DMS53 treated with DMSO at 0.1 percent for 48 hours (cell line): Measurements from ENCODE around the gene MYH7.
A peak's percentile ranks its signal among the peaks of the same experiment; 100 is the strongest.
"Not testable (repeated sequence)": the region's sequence is repeated elsewhere in the genome, so short reads cannot be mapped to it uniquely, and the experiment has no call there.

Experiments
- DNase-seq: peaks from one replicate; lab custom pipeline; 2025; ENCODE audit not compliant: unreplicated experiment; lab: John Stamatoyannopoulos, UW

Gene MYH7

DNA sequence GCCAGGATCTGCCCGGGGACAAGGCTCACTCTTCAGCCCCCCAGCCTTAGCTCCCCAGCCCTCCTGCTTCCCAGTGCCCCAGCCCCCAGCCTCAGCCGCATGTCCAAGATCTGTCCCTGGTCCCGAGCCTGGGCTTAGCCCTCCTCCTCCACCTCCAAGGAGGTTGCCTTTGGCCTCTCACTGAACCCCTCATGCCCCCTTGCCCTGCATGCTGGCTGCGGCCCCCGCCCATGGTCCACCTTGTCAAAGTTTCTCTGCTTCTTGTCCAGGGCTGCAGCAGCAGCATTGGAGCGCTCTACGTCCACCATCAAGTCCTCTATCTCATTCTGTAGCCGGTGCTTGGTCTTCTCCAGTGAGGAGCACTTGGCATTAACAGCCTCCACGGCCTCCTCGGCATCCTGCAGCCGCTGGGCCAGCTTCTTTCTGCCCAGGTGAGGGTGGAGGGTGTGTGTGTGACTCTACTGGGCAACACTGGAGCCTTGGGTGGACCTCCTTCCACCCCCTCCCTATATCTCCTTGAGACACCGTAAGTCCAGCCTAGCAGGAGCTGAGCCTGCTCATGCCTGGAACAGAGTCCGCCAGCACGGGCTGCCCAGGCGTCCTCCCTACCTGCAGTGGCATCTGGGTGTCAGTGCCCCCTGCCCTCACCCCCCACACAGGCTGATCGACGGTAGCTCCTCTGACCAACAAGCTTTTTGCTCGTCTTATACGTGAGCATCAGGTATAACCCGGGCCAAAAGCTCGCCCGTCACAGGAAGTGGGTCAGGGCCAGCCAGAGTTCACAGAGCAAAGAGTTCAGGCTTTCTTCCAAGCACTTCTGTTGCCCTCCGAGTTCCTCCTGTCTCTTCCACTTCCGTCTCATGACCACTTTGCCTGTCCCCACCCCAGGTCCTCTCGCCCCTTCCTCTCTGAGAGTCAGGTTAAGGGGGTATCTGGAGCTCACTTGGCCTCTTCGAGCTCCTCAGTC is 47.3 kb downstream of the MYH7 start:
- no peak for DNase-seq

DNA sequence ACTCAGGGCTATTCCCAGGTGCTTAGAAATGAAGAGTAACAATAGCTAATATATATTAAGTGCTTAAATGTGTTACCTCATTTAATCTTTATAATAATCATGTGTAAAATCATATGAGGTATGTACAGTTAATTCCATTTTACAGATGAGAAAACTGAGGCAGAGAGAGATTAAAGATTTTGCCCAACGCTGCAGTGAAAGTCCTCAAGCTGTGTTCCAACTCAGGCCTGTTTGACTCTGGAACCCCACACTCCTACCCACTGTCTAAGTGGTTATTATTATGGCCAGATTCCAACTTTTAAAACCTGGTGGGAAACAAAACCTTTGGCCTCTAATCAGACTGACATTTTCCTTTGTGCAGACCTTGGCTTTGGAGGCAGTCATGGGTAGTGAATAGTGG is 48.5 kb downstream of the MYH7 start:
- DNase-seq: no peak

DNA sequence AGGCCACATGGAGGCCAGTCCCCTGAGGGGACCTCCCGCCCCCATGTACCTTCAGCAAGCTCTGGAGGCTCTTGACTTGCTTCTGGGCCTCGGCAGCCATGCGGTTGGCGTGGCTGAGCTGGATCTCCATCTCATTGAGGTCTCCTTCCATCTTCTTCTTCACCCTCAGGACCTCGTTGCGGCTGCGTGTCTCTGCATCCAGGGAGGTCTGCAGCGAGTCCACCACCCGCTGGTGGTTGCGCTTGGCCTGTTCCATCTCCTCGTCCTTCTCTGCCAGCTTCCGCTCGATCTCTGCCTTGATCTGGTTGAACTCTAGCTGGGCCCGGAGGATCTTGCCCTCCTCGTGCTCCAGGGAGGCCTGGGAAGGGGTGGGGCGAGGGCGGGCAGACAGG is 49.2 kb downstream of the MYH7 start:
- DNase-seq: not testable (repeated sequence)

DNA sequence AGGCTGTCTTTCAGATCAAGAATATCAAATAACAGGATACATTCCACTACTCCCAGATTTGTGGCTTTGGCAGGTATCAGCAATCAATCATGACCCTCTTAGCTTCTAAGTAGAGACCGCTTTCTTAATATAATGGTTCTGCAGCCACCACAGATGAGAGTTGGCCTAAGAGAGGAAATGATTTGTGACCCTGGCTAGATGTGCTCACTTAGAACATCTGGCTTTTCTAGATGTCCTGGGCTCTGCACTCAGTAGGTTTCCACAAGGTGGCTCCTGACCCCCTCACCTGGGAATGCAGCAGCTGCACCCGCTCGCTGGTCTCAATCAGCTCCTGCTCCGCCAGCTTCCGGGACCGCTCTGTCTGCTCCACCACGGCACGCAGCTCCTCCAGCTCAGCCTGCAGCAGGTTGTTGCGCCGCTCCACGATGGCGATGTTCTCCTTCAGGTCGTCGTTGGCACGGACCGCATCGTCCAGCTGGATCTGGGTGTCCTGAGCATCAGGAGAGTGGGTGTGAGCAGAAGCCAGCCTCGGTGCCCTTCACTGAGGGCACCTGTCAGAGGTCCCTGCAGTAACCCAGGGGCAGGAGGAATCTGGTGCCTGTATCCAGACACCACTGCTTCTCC is 49.7 kb downstream of the MYH7 start:
- no peak for DNase-seq

DNA sequence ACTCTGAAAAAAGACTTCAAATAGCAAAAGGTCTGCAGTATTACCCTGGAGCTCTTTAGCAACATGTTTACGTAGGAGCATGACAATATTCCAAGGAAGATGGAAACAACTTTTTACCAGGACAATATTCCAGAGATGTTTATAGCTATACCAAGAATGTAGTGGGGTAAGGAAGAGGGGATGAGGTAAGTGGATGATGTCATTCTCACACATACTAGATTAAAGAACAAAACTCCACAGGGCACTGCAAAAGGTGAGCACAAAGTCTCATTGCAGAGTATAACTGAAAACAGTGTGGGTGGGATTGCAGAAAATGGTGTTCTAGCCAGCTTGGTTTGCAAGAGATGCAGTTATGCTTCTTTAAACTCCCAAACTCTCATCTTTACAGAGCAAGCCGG is 50.2 kb downstream of the MYH7 start:
- DNase-seq: no peak

DNA sequence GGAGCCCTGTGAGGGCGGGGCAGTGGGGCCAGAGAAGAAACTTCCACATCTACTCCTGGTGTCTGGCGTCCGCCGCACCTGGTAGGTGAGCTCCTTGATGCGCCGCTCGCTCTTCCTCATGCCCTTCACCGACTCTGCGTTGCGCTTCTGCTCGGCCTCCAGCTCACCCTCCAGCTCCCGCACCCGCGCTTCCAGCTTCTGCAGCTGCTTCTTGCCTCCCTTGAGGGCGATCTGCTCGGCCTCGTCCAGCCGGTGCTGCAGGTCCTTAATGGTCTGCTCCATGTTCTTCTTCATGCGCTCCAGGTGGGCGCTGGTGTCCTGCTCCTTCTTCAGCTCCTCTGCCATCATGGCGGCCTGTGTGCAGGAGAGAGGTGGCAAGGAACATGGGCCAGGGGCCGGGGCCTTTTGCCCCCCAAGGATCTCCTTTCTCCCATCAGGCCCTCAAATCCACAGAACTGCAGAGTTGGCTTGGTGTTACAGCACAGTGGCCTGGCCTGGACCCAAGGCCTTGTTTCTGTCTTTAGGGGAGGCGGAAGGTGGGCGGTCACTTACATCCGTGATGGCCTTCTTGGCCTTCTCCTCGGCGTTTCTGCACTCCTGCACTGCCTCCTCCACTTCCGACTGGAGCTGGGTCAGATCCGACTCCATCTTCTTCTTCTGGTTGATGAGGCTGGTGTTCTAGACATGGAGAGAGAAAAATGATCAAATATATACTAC is 50.9 kb downstream of the MYH7 start:
- no peak for DNase-seq

DNA sequence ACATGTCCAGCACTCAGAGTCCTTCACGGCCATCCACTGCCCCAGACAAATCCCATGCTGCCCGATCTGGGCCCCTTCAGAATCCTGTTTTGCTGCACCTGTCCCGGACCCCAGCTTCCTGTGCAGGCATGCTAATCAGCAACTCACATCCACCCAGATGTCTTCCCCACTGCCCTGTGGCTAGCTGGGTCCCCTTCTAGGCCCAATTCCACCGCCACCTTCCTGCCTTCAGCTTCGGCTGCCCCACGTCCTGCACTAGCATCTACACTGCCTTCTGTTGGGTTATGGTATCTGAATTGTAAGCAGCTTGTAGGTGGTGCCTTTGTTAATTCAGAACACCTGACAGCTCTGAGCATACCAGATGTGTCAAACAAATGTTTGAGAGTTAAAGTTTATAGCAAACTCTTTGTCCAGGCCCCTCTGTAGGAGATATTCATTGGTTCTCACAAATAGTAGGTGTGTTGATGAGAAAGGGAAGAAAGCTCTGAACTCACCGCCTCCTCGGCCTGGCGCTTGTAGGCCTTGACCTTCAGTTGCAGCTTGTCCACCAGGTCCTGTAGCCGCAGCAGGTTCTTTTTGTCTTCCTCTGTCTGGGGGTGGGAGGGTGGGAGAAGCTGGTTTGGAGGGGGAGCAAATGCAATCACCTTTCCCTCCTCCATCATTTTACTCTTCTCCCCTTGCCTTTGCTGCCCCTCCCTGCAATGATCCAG is 52.6 kb downstream of the MYH7 start:
- no peak for DNase-seq

DNA sequence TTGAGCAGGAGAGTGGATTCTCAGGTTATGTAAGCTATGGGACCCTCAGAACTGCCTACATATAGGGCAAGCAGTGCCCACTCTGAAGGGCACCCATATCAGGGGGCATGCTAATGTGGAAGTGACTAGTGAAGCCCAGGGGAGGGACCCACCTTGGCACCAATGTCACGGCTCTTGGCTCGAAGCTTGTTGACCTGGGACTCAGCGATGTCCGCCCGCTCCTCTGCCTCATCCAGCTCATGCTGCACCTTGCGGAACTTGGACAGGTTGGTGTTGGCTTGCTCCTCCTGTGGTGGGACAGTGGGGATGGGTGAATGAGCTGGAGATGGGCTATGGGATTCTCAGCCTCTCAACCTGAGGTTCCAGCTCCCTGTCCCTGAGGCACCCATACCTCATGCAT is 53.2 kb downstream of the MYH7 start:
- DNase-seq: no peak

DNA sequence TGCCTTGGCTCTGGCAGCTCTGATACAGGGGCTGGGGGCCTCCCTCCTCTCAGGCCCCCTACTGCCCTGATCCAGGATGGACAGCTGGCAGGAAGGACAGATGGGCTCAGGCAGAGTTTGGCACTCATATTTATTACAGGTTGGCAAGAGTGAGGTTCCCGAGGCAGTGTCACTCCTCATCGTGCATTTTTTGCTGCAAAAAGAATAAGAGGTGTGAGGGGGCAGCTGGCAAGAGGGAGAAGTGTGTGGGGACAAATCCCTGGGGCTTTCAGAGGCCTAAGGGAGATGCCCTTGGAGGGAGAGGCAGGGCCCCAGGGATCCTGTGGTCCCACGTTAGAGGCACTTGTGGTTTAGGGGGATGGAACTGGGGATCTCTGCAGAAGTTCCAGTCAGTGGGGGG is 53.6 kb downstream of the MYH7 start:
- peak; percentile 63 for DNase-seq

DNA sequence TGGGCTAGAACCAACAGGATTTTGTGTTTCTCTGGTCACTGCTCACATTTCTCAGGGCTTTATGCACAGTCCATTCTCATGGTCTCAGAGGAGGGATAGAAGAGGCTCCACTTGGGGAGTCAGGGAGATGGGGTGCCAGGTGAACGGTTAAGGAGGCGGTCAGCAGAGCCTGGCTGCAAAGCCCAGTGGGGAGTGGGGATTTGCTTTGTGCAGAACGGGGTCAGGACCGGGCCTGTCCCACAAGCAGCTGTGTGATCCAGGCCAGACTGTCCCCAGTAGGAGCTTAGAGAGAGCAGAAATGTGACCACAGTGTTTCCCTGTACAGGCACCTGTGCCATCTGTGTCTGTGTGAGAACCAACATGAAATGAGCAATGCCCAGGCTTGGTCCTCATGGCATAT is 54.5 kb downstream of the MYH7 start:
- DNase-seq: no peak

DNA sequence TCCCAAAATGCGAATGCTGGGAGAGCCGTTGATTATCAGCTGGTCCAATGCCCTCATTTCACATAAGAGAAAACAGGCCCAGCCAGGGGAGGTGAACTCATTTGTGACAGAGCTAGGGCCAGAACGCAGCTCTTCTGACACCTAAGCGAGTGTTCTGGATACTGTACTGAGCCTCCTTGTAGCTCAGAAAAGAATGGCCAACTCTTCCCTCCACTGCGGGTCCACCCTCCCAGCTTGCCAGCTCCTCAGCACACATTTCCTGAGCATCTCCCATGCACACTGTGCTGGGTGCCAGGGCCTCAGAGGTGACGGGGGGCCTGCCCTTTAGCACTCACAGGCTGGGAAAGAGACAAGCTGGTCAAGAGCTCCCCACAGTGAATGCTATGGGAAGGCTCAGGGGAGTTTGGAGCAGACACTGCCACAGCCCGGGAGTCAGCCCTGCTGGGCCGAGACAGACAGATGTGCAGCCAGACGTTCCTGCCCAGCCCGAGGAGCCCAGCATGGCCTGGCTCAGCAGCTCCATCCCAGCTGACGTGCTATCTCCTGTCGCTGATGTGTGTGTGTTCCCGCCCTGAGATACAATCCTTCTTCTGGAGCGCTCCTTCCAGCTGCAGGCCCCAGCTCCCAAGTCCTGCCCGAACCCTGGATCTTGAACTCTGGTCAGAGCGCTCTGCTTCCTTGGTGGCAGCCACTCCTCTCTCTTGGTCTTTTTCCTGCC is 55.1 kb downstream of the MYH7 start:
- DNase-seq: no peak

DNA sequence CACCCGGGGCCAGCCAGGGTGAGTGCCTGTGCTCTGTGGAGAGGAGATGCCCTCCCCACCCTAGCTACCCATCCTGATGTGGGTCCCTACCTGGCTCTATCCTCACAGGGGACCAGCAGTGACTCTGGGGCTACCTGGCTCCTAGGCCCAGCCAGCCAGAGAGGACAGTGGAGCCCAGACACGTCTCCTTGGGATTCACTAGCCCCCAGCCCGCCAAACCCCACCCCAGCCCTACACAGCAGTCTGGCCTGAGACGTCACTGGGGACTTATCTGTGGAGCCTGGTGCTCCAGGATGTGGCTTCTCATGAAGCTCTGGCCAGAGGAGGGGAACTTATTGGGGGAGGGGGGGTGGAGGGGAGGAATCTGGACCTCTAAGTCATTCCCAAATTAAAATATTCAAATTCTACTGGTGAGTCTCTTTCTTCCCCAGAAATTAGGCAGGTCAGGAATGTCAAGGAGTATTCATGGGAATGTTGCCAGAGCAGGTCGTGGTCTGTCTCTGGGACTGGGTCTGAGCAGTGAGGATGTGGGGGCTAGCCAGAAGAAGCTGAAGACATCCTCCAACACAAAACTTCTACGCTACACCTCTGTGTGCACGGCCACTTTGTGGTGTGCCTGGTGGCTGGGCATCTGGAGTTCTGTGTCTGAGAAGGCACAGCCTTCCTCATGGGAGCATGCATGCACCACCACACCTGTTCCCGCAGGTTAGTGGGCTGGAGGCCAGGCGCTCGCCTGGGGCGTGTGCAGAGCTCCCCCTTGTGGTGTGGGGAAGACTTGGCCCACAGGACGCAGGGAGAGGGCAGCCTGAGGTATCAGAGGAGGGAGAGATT is 55.9 kb downstream of the MYH7 start:
- peak; percentile 36 for DNase-seq

DNA sequence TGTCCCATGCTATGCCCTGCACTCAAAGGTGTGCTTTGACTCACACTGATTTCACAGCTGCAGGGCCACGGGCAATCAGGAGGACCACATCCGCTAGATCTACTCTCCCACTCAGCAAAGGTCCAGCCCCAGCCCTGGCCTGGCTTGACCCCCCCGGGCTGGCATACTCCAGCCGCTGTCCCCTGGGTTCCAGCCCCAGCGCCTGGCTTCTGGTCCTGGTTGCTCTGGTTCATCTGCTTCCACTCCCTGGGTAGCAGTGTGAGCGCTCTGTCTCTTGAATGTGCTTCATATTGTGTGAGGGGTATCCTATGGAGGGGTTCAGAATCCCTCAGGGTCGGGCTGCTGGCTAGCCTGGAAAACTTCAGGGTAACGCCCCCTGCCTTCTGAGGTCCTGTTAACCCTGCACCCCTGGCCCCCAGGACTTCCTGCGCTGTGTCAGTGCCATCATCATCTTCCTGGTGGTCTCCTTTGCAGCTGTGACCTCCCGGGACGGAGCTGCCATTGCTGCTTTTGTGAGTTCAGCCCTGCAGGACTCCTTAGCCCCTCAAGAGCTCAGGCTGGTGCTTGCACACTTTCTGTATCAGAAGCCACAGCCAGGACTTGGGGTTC is 56.7 kb downstream of the MYH7 start:
- no peak for DNase-seq

DNA sequence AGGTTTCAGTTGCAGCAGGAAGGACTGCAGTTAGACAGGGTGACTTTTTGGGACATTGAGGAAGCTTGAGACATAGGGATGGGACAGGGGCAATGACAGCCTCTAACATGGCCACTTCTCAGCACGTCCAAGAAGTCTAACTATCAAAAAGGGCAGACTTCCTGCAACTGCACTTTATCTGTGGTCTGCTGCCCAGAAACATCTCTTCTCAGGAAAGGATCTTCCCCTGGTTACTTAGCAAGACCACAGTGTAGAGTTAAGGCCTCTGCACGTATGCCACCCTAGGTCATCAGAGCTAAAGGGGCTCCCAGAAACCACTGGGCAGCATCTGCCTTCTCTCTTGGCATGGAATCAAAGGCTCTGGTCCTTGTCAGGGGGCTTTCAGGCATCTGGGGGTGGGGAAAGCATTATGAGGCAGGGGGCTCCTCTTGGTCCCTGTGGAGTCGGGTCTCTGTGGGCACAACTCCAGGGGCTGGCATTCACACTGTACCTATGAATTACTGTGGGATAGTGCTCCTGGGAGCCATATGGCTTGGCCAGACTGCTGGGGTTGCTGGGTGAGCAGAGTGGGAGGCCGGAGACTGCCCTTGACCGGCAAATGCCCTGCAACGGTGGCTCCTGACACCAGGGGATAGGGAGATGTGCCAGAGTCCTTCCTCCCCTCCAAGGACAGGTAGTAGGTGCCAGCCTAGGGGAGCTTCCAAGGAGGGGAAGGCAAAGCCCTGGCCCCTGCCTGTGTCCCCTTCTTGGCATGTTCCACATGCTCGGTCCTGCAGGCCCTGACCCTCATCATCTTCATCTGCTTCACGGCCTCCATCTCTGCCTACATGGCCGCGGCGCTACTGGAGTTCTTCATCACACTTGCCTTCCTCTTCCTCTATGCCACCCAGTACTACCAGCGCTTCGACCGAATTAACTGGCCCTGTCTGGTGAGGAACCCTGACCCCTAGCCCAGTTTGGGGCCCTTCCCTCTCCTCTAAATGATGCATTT is 57.6 kb downstream of the MYH7 start:
- no peak for DNase-seq

DNA sequence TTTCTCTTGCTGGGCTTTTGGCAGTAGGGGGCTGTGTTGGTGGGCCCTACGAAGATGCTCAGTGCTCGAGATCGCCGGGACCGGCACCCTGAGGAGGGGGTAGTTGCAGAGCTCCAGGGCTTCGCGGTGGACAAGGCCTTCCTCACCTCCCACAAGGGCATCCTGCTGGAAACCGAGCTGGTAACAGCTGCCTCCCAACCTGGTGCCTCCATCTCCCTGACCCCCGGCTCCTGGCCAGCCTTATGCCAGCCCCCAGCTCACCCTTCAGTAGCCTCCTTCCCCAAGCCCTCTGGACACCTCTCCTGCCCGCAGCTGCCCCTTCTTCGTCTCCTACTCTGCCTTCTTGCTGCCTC is 58.3 kb downstream of the MYH7 start:
- no peak for DNase-seq

DNA sequence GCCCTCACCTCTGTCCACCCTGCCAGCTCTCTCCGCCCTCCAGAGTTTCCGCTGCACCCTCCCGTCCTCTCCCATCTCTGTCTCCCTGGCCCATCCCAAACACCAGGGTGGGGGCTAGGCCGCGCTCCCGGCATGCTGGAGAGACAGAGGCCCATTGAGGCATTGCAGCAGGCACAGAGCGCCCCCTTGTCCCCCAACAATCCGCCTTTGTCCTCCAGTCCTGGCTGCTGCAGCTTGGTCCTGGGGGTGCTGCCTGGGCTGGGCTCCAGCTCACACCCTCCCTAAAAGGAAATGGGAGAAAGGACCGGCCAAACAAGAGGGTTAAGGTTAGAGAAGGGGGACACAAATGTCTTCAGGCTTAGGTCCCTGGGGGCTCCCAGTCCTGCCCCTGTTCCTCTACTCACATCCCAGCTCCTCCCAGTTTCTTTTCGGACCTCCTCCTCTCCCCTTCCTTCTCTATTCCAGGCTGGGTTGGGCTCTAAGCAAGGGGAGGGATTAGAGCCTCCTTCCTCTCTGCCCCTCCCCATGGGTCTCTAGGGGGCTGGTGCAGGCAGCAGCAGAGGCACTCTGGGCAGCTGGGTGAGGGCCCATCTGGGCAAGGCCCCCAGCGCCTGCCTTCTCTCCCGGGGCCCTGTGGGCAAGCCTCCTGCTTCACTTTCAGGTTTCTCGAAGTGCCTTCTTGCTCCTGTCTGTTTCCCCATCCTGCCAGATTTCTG is 58.8 kb downstream of the MYH7 start, which contains the start of gene CMTM5:
Gene CMTM5, plus strand, starts transcription at position 565 of the 716 bp plus-strand sequence. CDS start 206 bp downstream, outside the sequence.
- no peak for DNase-seq

DNA sequence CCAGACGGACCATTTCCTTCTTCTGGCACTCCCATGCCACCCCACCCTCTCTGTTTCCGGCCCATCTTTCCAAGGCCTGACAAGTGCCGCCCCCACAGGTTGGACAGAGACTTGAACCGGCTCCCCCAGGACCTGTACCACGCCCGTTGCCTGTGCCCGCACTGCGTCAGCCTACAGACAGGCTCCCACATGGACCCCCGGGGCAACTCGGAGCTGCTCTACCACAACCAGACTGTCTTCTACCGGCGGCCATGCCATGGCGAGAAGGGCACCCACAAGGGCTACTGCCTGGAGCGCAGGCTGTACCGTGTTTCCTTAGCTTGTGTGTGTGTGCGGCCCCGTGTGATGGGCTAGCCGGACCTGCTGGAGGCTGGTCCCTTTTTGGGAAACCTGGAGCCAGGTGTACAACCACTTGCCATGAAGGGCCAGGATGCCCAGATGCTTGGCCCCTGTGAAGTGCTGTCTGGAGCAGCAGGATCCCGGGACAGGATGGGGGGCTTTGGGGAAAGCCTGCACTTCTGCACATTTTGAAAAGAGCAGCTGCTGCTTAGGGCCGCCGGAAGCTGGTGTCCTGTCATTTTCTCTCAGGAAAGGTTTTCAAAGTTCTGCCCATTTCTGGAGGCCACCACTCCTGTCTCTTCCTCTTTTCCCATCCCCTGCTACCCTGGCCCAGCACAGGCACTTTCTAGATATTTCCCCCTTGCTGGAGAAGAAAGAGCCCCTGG is 59.8 kb downstream of the MYH7 start:
- DNase-seq: no peak
